Stimulated activated CD4-positive, alpha-beta T cell treated with anti-CD3 and anti-CD28 coated beads, Interleukin-1b, Interleukin-23, amount 100 ng/mL, for 4 hours (primary cell): ENCODE data around the gene GIT1.

Source experiments
- DNase-seq, 2 donors: peaks; one replicate each; pipeline ENCODE4 v3.0.0-alpha.2; 2020; ENCODE audit warnings: low read depth in 2 of 2

The GIT1 gene

DNA sequence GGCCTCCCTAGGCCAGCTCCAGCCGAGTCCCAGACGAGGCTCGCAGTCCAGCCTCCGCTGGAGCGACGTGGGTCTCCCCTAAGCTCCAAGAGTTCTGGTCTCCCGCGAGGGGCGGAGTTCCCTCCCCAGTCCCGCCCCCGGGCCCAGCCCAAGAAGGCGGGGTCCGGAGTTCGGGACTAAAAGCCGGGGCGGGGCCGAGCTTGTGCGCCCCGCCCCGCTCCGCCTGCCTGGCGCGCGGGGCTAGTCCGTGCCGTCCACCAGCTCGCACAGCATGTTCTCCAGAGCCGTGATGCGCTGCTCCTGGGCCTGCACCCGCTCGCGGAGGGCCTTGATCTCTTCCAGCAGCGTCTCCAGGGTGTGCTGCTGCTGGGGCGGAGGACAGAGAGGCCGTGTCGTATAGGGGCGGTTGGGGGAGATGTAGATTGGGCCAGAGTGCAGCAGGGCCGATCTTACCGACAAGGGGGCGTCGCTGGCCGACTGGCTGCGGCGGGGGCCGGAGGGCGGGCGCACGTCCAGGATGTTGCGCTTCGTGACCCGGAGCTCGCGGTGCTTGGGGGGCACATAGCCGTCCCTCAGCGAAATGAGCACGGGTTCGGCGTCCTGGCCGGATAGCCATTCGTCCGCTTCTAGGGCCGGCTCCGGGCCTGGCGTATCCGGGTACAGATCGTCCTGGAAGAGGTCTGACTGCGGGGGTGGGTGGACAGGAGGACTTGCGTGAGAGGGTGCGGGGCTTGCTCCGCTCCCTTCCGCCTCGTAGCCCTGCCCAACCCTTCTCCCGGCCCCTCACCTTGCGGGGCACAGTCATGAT, 26.2 kb upstream of the GIT1 start:
- DNase-seq = peak; percentile 73 to 83

DNA sequence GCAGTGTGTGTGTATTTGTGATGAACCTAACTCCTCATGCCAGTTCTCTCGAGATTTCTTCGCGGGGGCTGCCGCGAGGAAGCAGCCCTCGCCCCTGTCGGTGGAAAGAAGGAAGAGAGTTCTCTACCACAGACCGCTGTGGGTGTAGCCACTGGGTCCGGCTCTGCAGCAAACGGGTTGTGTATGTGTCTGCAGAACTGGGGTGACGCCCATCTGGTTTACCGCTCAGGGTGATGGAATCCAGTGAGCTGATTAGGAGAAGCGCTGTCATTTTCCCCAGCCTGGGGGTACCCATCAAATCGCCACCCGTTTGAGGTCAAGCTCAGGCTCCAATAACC, 25.6 kb upstream of the GIT1 start:
- DNase-seq = no peak

DNA sequence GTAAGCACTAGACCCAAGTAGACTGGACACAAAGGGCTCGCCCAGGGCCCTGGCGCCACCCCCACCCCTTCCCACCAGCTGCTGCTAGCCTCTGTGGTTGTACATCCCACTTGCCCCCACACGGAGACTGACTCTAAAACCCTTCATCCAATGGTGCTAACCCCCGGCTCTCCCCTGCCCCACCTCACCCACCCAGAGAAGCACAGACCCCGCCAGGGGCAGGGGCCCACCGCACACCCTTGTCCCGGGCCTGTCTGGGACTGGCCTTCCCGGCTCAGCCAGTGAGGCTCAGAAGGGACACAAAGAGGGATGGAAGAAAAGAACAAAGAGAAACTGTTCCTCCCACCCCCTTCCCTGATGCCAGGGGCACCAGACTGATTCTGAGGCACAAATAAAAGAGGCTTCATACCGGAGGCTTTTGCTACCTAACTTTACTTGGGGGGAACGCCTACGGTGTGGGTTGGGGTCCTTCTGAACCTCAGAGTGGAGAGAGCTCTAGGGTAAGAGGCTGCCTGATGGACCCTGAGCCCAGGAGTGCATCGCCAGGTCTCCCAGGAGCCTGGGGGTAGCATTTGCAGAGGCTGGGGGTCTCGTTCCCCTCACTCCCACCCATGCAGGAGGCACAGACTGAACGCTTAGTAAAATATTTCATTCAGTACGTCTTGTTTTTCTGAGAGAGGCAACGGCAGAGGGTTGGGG, 25.1 kb upstream of the GIT1 start:
- no peak for DNase-seq

DNA sequence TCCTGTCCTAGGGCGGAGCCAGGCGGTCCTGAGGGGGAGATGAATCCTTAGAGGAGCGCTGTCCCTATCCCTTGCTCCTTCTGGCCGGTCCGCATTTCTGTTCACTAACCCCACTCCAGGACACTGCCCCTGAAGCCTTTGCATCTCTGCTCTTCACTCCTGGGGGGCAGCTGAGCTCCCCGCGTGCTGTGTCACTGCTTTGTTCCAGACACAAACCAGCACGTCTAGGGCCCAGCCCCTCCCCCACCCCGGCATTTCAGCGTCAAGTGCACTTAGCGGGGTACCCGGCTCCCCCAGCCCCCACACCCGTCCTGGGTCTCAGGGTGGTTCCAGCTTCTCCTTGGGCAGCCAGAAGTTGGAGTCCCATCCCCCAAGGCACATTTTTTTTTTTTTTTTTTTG, 24.4 kb upstream of the GIT1 start:
- no peak for DNase-seq

DNA sequence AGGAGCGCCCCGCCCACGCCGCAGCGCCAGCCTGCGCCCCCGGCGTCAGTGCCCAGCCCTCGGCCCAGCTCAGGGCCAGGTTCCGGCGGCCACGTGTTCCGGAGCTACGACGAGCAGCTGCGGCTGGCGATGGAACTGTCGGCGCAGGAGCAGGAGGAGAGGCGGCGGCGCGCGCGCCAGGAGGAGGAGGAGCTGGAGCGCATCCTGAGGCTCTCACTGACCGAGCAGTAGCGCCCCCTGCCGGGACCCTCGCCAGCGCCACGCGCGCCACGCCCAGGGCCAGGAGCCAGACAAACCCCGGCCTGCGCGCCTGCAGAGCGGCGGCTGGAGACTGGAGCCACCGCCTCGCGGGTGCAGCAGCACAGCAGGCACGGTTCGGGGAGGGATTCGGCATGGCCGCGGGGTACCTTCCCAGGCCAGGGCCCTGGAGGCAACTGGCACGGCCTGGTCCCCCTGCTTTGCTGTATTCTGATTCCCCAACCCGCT, 23.9 kb upstream of the GIT1 start:
- DNase-seq = peak; percentile 91 to 96

DNA sequence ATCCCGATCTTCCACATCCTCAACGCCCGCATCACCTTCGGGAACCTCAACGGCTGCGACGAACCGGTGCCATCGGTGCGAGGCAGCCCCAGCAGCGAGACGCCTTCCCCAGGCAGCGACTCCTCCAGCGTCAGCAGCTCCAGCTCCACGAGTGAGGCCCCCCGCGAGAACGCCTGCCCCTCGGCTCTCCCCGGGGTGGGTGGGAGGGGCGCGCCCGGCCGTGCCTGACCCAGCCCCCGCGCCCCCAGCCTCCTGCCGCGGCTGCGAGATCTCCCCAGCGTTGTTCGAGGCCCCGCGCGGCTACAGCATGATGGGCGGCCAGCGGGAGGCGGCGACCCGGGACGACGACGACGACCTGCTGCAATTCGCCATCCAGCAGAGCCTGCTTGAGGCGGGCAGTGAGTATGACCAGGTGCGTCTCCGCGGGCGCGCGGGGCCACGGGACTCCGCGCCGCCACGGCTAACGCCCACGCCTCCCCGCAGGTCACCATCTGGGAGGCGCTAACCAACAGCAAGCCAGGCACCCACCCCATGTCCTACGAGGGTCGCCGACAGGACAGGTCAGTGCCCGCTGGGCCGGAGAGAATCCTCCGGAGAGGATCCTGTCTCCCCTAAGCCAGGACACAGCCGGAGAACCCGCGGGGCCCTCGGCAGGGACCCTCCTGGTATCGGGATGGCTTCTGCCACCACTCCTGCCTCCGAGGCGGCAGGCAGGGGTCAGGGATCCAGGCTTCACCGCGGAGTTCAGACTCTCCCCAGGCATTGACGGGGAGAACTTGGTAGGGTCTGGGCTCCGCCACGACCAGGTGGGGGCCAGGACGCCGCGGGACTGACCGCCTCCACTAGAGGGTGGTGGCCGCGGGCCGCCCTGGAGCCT, 23.2 kb upstream of the GIT1 start:
- DNase-seq = no peak

DNA sequence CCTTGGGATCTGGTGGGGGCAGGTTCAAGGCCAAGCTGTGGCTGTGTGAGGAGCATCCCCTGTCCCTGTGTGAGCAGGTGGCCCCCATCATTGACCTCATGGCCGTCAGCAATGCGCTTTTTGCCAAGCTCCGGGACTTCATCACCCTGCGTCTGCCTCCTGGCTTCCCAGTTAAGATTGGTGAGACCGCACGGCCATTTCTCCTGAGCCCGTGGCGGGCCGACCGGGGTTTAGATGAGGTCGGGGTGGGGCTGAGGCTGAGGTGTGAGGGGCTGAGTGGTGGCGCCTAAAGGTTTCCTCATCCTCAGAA, 22.6 kb upstream of the GIT1 start:
- no peak for DNase-seq

DNA sequence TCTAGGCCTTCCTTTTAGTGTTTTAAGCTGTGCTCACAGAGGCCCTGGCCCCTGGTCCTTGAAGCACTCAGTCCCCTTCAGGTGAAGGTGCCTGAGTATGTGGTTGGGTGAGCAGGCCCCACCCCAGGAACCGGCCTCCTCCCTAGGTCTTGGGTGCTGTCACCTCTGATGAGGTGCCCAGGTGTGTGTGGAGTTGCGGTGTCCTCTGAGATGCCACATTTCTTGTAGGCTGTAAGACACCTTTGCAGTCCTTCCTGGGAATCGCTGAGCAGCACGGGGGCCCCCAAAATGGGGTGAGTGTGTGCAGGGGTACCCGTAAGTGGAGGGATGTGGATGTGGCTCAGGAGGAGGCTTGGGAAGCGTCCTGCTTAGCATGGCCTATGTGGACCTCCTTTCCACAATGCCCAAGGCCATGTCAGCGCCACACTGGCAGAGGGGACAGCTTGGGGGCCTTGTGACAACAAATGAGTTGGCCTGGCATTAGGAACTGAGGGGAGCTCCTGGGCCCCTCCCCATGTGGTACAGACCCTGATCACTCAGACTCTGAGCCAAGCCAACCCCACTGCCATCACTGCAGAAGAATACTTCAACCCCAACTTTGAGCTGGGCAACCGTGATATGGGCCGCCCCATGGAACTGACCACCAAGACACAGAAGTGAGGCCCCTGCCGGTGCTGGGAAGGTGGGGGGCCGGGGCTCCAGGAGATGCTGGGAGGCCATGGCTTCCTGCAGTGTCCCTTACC, 22.1 kb upstream of the GIT1 start:
- no peak for DNase-seq

DNA sequence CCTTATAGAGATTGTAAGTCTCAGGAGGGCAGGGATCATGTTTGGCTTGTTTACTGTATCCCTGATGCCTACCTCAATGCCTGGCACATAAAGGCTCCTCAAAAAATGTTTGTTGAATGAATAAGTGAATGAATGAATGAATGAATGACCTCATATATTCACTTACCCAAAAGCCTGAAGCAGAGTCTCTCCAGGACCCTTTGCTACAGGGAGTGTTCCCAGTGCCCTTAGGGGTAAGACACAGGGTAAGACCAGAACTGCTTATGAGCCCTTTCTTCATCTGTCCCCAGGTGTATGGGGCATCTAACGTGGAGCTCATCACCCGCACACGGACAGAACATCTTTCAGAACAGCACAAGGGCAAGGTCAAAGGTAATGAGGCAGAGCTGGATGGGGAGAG, 20.9 kb upstream of the GIT1 start:
- DNase-seq = no peak

DNA sequence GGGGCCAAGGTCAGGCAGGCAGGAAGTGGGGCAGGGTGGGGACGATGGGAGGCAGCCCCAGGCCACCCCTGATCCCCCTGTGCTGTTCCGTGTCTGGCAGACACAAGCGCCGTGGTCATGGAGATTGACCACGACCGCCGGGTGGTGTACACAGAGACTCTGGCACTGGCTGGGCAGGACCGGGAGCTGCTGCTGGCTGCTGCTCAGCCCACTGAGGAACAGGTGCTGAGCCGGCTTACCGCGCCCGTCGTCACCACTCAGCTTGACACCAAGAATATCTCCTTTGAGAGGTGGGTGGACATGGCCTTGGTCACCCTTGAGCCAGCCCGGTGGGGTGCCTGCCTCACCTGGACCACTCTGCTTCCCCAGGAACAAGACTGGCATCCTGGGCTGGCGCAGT, 19.5 kb upstream of the GIT1 start:
- DNase-seq = no peak

DNA sequence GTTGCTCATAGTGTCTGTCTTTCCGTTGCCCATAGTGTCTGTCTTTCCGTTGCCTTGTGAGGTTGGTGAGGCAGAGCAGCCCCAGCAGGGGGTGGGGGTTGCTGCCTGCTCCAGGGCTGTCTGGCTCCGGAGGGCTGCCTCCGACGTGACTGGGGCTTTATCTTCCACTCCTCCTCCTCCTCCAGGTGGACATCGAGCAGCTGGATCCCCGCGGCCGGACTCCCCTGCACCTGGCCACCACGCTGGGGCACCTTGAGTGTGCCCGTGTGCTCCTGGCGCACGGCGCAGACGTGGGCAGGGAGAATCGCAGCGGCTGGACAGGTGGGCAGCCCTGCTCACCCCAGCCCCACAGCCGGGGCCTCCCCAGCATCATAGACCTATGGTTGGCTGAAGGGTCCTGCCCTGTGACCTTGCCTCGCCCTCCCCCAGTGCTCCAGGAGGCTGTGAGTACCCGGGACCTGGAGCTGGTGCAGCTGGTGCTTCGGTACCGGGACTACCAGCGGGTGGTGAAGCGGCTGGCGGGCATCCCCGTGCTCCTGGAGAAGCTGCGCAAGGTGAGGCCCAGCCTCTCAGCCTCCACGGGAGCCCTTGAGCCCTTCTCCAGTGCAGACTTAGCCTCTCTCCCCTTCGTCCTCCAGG, 18.2 kb upstream of the GIT1 start:
- no peak for DNase-seq

DNA sequence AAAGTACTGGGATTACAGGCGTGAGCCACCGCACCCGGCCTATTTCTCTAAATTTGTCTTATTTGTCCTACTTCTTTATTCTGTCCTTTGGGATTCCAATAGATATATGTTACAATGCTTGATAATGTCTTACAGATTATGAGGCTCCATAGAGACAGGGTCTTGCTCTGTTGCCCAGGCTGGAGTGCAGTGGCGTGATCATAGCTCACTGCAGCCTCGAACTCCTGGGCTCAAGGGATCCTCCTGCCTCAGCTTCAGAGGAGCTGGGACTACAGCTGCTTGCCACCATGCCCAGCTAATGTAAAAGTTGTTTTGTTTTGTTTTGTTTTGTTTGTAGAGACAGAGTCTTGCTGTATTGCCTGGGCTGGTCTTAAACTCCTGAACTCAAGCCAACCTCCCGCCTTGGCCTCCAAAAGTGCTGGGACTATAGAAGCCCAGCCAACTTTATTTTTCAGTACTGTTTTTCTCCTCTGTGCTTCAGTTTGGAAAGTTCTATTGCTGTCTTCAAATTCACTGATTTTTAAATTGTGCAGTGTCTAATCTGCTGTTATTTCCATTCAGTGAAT, 13.7 kb upstream of the GIT1 start:
- no peak for DNase-seq

DNA sequence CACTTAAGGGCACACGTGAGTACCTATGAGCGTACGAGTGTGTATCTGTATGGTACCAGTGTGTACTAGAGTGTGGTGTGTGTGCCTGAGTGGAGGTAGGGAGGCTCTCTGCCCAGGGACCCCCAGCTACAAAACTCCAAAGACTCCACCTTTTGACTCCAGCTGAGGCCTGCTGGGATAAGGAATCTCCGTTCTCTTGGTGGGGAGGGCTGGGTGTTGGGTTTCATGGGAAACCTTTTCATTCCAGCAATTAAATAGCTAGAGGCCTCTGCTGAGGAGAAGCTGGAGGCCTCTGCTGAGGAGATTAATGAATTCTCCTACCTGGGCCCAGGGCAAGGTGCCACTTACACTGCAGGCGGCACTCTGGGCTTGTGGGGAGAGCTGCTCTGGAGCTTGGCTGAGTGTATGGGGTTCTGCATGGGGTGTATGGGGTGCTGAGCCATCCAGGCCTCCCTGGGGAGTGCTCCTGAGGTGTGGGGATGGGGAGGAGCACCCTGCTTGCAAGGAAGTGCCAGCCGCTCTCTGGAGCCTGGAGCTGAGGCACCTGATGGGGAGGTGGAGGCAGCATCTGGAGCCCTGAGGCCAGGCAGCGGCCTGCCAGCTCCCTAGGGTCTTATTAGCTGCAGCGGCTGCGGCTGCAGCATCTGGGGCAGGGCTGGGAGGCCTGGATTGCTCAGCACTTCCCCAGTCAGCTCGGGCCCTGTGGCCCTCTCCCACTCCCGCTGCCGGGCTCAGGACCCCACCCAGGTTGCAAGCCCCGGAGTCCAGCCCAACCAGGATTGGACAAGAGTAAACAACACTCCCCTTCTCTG, 8.1 kb upstream of the GIT1 start:
- no peak for DNase-seq

DNA sequence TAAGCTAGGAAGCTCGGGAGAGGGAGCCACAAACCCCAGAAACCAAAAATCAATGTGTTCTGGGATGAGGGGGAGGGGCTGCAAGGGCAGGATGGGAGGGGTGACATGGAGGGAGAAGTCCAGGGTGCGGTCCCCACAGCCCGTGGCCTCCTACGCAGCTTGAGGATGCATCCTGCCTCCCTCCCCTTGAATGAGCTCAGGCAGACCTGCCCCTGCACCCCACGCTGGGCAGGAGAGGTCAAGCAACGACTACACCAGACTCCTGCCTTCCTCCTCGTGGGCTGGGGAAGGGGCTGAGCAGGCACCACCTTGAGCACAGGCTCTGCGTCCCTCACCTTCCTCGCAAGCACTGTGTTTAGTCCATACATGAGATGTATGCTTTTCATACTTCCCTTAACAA, 7.4 kb upstream of the GIT1 start:
- no peak for DNase-seq

DNA sequence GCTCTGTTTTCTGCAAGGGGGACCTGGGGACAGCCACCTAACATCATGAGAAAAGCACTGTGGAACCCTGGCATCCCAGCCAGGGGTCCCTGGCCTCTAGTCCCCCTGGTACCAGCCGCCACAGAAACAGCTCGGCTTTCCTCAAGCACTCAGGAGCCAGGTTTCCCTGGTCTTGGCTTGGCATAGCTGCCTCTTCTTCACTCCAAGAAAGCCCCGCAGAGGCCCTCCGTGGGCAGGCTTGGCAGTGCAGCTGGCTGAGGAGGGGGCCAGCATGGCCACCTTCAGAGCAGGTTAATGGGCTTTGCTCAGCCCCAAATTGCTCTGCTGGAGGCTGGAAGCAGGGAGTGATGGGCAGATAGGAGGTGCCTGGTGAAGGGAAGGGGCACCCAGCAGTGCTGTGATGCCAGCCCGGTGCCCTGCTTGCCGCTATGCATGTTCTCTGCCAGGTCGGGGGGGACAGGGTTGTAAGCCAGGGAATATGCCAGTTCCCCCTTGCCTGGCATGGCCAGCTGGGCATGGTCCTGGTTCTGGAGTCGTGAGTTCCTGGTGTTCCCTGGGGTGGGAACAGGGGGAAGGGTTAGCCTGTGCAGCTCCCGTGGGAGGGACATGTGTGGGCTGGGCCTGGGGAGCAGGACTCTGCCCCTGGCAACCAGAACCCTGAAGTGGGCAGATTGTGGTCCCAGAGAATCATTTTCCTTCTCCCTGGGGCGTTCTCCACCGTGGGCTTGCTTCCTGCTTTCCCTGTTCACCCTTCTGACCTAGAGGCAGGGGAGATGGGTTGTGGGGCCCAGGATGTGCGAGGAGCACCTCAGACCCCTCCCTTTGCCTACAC, 6.7 kb upstream of the GIT1 start:
- no peak for DNase-seq

DNA sequence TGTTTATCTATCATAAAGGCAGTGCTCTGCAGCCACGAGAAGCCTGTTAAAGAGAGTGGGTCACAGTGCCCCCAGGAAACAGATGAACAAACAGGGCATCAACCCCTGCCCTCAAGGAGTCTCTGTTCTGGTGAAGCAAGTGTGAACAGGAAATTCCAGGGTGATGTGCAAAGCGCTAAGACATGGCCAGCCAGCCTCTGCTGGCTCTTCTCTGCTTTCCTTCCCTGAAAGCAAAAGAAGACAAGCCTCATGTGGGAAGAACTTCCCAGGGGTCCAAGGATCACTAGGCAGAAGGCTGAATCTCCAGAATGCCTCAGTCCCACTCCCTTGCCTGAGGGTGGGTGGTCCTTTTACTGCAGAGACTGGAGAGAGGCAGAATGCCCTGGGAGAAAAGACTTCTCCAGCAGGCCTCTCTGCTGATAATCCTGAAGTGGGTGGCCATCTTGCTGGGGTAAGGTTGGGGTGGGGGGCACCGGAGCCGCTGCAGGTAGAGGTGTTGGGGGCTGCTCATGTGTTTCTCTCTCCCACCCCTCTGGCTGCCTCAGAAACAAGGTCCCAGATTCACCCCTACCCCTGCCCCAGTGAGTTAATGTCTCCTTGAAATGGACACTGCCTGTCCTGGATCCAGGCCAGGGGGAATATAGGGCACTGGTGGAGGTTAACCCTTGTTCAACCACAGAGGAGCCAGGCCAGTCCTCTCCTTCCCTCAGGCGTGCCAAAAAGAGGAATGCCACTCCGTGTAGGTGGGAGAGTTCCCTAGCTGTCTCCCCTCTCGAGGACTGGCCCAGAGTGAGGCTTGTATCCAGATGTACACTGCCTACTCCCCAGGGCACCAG, 5.9 kb upstream of the GIT1 start:
- DNase-seq = no peak

DNA sequence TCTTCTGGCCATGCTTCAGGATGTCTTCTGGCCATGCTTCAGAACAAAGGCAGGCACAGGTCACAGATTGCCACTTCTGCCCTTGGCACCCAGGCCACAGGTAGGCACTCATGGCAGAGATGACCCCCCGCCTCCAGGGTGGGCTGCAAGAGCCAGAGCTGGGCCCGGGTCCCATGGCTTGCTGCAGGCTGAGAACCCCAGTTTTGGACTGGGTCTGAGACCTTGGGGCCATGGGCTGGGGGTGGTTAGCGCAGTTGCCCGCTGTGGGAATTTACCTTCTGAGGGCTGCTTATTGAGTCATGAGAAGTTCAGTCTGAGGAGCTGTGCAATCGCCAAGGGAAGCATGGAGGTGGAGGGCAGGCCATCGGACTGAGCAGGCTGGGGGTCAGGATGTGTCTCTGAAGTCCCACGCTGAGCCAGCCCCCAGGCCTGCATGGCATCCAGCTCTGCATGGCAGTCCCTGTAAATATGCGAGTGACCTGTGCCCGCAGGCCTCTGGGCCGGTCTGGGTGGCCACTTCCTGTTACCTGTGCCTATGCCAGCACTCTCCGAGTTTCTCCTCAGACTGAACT, 5.2 kb upstream of the GIT1 start:
- DNase-seq = no peak
